ENCODE measurements around the gene NBEAL2.
A peak's percentile ranks its signal among the peaks of the same experiment; 100 is the strongest.
"Not testable (repeated sequence)": the region's sequence is repeated elsewhere in the genome, so short reads cannot be mapped to it uniquely, and the experiment has no call there.

NBEAL2 gene

GRCh38 chr3:46955801-46956259 is 23.6 kb upstream of the NBEAL2 start:
- Histone ChIP-seq H3K27me3 (ENCODE audit: control insufficient read depth in 1 of 2, insufficient read depth in 2 of 2, low read length in 2 of 2) (no peaks in the 10 kb centered on the region), H3K36me3 (ENCODE audit: insufficient read depth, low read length) (no peaks in the 10 kb centered on the region), H3K9ac (ENCODE audit: low read length) (no peak overlapping the region), H3K4me3 (ENCODE audit: low read depth in 1 of 2, low read length in 2 of 2) (no peak overlapping the region), H3K4me1 (ENCODE audit: insufficient read depth, low read length) (peaks cover 78% of the 10 kb centered on the region), H3K27ac (ENCODE audit: low read depth, low read length) (no peak overlapping the region), H3K9me3 (ENCODE audit: low read length) (no peaks in the 10 kb centered on the region)

GRCh38 chr3:46957092-46957820 is 22.2 kb upstream of the NBEAL2 start:
- H3K4me3 ChIP-seq (ENCODE audit: low read depth in 1 of 2, low read length in 2 of 2) = no peak overlapping the region
- H3K9ac ChIP-seq (ENCODE audit: low read length) = no peak overlapping the region
- no peak overlapping the region for H3K27ac ChIP-seq (ENCODE audit: low read depth, low read length)
- H3K27me3 ChIP-seq (ENCODE audit: control insufficient read depth in 1 of 2, insufficient read depth in 2 of 2, low read length in 2 of 2) = no peaks in the 10 kb centered on the region
- peaks cover 87% of the 10 kb centered on the region for H3K4me1 ChIP-seq (ENCODE audit: insufficient read depth, low read length)
- no peaks in the 10 kb centered on the region for H3K9me3 ChIP-seq (ENCODE audit: low read length)
- no peaks in the 10 kb centered on the region for H3K36me3 ChIP-seq (ENCODE audit: insufficient read depth, low read length)

- Histone ChIP-seq H3K9ac (ENCODE audit: low read length) (no peak overlapping the region), H3K27ac (ENCODE audit: low read depth, low read length) (peak overlapping the region; percentile 72), H3K36me3 (ENCODE audit: insufficient read depth, low read length) (no peaks in the 10 kb centered on the region), H3K4me3 (ENCODE audit: low read depth in 1 of 2, low read length in 2 of 2) (no peak overlapping the region), H3K27me3 (ENCODE audit: control insufficient read depth in 1 of 2, insufficient read depth in 2 of 2, low read length in 2 of 2) (no peaks in the 10 kb centered on the region), H3K9me3 (ENCODE audit: low read length) (no peaks in the 10 kb centered on the region), H3K4me1 (ENCODE audit: insufficient read depth, low read length) (peaks cover 75% of the 10 kb centered on the region)
Measured at GRCh38 chr3:46958467-46959160, 20.9 kb upstream of the NBEAL2 start.

- Histone ChIP-seq H3K36me3 (ENCODE audit: insufficient read depth, low read length) (no peaks in the 10 kb centered on the region), H3K4me1 (ENCODE audit: insufficient read depth, low read length) (peaks cover 70% of the 10 kb centered on the region), H3K4me3 (ENCODE audit: low read depth in 1 of 2, low read length in 2 of 2) (no peak overlapping the region), H3K27ac (ENCODE audit: low read depth, low read length) (peak overlapping the region; percentile 72), H3K27me3 (ENCODE audit: control insufficient read depth in 1 of 2, insufficient read depth in 2 of 2, low read length in 2 of 2) (no peaks in the 10 kb centered on the region), H3K9ac (ENCODE audit: low read length) (no peak overlapping the region), H3K9me3 (ENCODE audit: low read length) (no peaks in the 10 kb centered on the region)
Measured at GRCh38 chr3:46959161-46959511, 20.3 kb upstream of the NBEAL2 start.

- Histone ChIP-seq H3K27me3 (ENCODE audit: control insufficient read depth in 1 of 2, insufficient read depth in 2 of 2, low read length in 2 of 2) (no peaks in the 10 kb centered on the region), H3K27ac (ENCODE audit: low read depth, low read length) (peak overlapping the region; percentile 72), H3K36me3 (ENCODE audit: insufficient read depth, low read length) (no peaks in the 10 kb centered on the region), H3K9me3 (ENCODE audit: low read length) (no peaks in the 10 kb centered on the region), H3K9ac (ENCODE audit: low read length) (peak overlapping the region; percentile 9), H3K4me1 (ENCODE audit: insufficient read depth, low read length) (peaks cover 62% of the 10 kb centered on the region), H3K4me3 (ENCODE audit: low read depth in 1 of 2, low read length in 2 of 2) (peak overlapping the region in 1 of 2 donors; percentile 1)
Measured at GRCh38 chr3:46960081-46960701, 19.3 kb upstream of the NBEAL2 start.

- H3K4me3 ChIP-seq (ENCODE audit: low read depth in 1 of 2, low read length in 2 of 2) = peak overlapping the region in 1 of 2 donors; percentile 1
- H3K9me3 ChIP-seq (ENCODE audit: low read length) = no peaks in the 10 kb centered on the region
- H3K9ac ChIP-seq (ENCODE audit: low read length) = no peak overlapping the region
- H3K36me3 ChIP-seq (ENCODE audit: insufficient read depth, low read length) = no peaks in the 10 kb centered on the region
- H3K4me1 ChIP-seq (ENCODE audit: insufficient read depth, low read length) = peaks cover 55% of the 10 kb centered on the region
- no peaks in the 10 kb centered on the region for H3K27me3 ChIP-seq (ENCODE audit: control insufficient read depth in 1 of 2, insufficient read depth in 2 of 2, low read length in 2 of 2)
- H3K27ac ChIP-seq (ENCODE audit: low read depth, low read length) = peak overlapping the region; percentile 72
Measured at GRCh38 chr3:46960835-46961234, 18.6 kb upstream of the NBEAL2 start.

- H3K4me1 ChIP-seq (ENCODE audit: insufficient read depth, low read length) = peaks cover 50% of the 10 kb centered on the region
Measured at GRCh38 chr3:46962427-46962826, 17.0 kb upstream of the NBEAL2 start.

GRCh38 chr3:46962990-46963389 is 16.5 kb upstream of the NBEAL2 start:
- H3K9ac ChIP-seq (ENCODE audit: low read length) = no peak overlapping the region
- H3K27ac ChIP-seq (ENCODE audit: low read depth, low read length) = no peak overlapping the region
- no peaks in the 10 kb centered on the region for H3K27me3 ChIP-seq (ENCODE audit: control insufficient read depth in 1 of 2, insufficient read depth in 2 of 2, low read length in 2 of 2)
- no peak overlapping the region for H3K4me3 ChIP-seq (ENCODE audit: low read depth in 1 of 2, low read length in 2 of 2)
- peaks cover 47% of the 10 kb centered on the region for H3K4me1 ChIP-seq (ENCODE audit: insufficient read depth, low read length)
- no peaks in the 10 kb centered on the region for H3K9me3 ChIP-seq (ENCODE audit: low read length)
- no peaks in the 10 kb centered on the region for H3K36me3 ChIP-seq (ENCODE audit: insufficient read depth, low read length)

More at GRCh38 chr3:46962427-46962826, 17.0 kb upstream of the NBEAL2 start:
- Histone ChIP-seq H3K27ac (ENCODE audit: low read depth, low read length) (no peak overlapping the region), H3K36me3 (ENCODE audit: insufficient read depth, low read length) (no peaks in the 10 kb centered on the region), H3K9me3 (ENCODE audit: low read length) (no peaks in the 10 kb centered on the region), H3K4me3 (ENCODE audit: low read depth in 1 of 2, low read length in 2 of 2) (no peak overlapping the region), H3K27me3 (ENCODE audit: control insufficient read depth in 1 of 2, insufficient read depth in 2 of 2, low read length in 2 of 2) (no peaks in the 10 kb centered on the region), H3K9ac (ENCODE audit: low read length) (no peak overlapping the region)

- not testable (repeated sequence) for H3K4me3 ChIP-seq (ENCODE audit: low read depth in 1 of 2, low read length in 2 of 2); H3K9me3 ChIP-seq (ENCODE audit: low read length); H3K9ac ChIP-seq (ENCODE audit: low read length); H3K36me3 ChIP-seq (ENCODE audit: insufficient read depth, low read length); H3K27me3 ChIP-seq (ENCODE audit: control insufficient read depth in 1 of 2, insufficient read depth in 2 of 2, low read length in 2 of 2); H3K27ac ChIP-seq (ENCODE audit: low read depth, low read length)
- peaks cover 44% of the 10 kb centered on the region for H3K4me1 ChIP-seq (ENCODE audit: insufficient read depth, low read length)
Measured at GRCh38 chr3:46964038-46964590, 15.4 kb upstream of the NBEAL2 start.

- Histone ChIP-seq H3K9ac (ENCODE audit: low read length) (no peak overlapping the region), H3K4me1 (ENCODE audit: insufficient read depth, low read length) (peaks cover 43% of the 10 kb centered on the region), H3K36me3 (ENCODE audit: insufficient read depth, low read length) (no peaks in the 10 kb centered on the region), H3K27me3 (ENCODE audit: control insufficient read depth in 1 of 2, insufficient read depth in 2 of 2, low read length in 2 of 2) (no peaks in the 10 kb centered on the region), H3K9me3 (ENCODE audit: low read length) (no peaks in the 10 kb centered on the region), H3K4me3 (ENCODE audit: low read depth in 1 of 2, low read length in 2 of 2) (no peak overlapping the region), H3K27ac (ENCODE audit: low read depth, low read length) (no peak overlapping the region)
Measured at GRCh38 chr3:46965151-46965550, 14.3 kb upstream of the NBEAL2 start.

GRCh38 chr3:46966811-46967210 is 12.7 kb upstream of the NBEAL2 start:
- Histone ChIP-seq H3K4me3 (ENCODE audit: low read depth in 1 of 2, low read length in 2 of 2) (no peak overlapping the region), H3K4me1 (ENCODE audit: insufficient read depth, low read length) (peaks cover 46% of the 10 kb centered on the region), H3K9ac (ENCODE audit: low read length) (no peak overlapping the region), H3K36me3 (ENCODE audit: insufficient read depth, low read length) (no peaks in the 10 kb centered on the region), H3K27me3 (ENCODE audit: control insufficient read depth in 1 of 2, insufficient read depth in 2 of 2, low read length in 2 of 2) (no peaks in the 10 kb centered on the region), H3K27ac (ENCODE audit: low read depth, low read length) (no peak overlapping the region), H3K9me3 (ENCODE audit: low read length) (no peaks in the 10 kb centered on the region)

All from muscle layer of colon (tissue), 2 donors.